GM18517 (cell line): Measurements from ENCODE around the gene VEPH1.
"Not testable (repeated sequence)": the region's sequence is repeated elsewhere in the genome, so short reads cannot be mapped to it uniquely, and the experiment has no call there.

Source experiments
- ATAC-seq: cut with Tn5 transposase; IDR thresholded peaks from one replicate; pipeline ENCODE4 v1.9.1; 2021; ENCODE audit warnings: mild to moderate bottlenecking, moderate library complexity; ENCODE audit not compliant: unreplicated experiment

Gene VEPH1

DNA sequence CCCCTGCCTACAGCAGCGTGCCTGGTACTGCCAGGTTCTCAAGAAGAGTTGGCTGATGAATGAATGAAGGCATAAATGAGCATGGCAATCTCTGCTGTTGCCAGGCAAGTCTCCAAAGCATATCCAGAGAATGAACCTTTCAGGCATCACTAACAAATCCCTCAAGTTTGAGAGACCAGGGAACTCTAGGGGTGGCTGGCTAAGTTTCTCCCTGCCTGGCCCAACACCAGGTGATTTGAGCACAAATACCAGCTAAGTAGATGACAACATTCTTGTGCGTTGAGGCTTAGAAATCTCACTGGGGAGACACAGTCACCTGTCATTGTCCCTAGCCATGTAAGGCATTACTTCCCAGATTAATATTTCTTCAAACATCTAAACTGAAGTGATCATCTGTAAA lies 147.9 kb downstream of the VEPH1 start:
- ATAC-seq: no peak

- no peak for ATAC-seq
Observed at GRCh38 chr3:157354722-157355121, 148.5 kb downstream of the VEPH1 start.

GRCh38 chr3:157354254-157354653 lies 149.0 kb downstream of the VEPH1 start:
- no peak for ATAC-seq

GRCh38 chr3:157353652-157354051 lies 149.6 kb downstream of the VEPH1 start:
- no peak for ATAC-seq

GRCh38 chr3:157351981-157352380 lies 151.2 kb downstream of the VEPH1 start:
- ATAC-seq: no peak

GRCh38 chr3:157350651-157351050 lies 152.6 kb downstream of the VEPH1 start:
- ATAC-seq: not testable (repeated sequence)

DNA sequence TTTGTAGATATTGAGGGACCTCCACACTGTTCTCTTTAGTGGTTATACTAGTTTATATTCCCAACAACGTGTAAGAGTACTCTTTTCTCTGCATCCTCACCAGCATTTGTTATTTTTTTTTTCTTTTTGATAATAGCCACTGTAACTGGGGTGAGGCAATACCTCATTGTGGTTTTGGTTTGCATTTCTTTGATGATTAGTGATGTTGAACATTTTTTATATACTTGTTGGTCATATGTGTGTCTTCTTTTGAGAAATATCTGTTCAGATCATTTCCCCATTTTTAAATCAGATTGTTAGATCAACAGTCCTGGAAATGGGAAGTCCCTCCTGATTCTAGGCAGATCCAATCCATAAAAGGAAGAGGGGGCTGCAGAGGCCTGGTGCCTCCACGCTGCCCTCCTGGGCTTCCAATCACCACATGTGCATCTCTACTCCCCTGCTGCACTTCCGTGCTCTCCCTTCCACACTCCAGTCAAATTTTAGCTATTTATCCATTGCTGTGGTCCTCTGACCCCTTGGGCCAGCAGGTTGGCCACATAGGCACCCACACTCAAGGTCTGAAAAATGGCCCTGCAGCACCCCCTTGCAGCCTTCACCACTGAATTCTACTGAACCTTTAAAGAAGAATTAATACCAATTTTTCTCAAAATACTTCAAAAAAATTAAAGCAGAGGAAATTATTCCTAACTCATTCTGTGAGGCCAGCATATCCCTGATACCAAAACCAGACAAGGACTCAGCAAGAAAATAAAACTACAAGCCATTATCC lies 154.7 kb downstream of the VEPH1 start:
- not testable (repeated sequence) for ATAC-seq

DNA sequence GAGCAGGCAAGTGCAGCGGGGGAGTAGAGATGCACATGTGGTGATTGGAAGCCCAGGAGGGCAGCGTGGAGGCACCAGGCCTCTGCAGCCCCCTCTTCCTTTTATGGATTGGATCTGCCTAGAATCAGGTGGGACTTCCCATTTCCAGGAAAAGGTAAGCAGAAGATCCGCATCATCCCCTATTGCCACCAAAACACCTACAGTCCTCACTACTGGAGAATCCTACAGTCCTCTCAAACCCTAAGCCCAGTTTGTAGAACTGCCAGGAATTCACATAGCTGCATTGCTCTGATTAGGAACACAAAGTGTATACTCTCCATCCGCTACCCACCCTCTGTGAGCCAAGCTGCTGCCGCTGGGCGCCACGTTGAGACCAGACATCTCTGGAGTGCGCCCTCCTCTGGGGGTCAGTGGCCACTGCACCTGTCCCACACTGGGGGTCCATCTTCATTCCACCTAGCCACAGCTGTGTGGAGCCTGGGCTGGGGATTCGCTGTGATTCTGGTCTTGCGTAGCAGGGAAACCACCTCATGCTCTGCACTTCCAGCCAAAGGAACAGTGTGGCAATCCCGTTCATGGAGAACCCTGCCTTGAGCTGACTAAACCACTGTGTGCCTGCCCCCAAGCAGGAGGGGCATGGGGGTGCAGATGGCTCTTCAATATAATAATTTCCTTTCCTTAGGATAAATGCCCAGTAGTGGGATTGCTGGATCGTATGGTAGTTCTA lies 155.5 kb downstream of the VEPH1 start:
- no peak for ATAC-seq

DNA sequence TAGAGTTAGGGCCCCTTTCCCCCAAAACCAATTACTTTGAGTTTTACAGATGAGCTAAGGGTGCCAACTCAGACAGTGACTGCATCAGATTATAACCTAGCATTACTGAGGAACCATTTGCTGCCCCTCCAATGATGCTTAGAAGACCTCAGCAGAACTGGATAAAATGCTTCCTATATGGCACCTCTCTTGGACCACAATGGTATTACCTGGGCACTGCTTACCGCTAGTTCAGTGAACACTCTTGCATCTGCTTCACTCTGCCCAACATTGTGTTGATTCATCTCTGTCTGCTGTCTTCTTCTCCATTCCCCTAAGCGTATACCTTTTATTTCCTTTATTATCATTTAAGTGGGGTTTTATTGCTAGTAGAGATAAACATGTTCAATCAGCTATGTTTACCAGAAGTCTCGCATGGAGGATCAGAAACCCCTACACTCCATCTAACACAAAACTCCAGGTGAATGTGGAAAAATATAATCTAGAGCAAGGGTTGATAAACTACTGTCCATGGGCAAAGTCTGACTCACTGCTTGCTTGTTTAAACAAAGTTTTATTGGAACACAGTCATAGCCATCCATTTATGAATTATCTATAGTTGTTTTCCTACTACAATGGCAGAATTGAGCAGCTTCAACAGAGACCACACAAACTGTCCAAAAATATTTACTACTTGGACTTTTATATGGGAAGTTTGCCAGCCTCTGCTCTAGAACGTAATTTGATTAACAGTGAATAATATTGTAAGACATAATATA lies 166.8 kb downstream of the VEPH1 start:
- no peak for ATAC-seq

GRCh38 chr3:157335233-157336076 lies 167.8 kb downstream of the VEPH1 start:
- ATAC-seq: no peak

DNA sequence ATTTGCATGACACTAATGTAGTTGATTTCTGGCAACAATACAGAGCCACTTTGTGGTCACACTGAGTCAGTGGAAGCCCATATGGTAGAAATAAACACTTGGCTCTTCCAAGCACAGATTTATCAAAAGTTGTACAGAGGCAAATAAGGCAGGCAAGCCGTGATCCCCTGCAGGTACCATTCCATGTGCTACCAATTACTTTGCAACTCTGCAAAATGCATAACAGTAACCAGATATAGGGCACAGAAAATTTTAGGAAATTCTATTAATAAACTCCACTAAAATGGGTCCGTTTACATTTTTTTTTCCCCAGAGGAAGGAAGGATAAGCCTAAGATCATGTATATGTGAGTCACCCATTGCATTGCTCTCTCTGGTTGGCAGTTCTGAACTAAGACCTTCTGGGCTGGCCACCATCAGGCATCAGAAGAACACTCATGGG lies 169.6 kb downstream of the VEPH1 start:
- no peak for ATAC-seq

DNA sequence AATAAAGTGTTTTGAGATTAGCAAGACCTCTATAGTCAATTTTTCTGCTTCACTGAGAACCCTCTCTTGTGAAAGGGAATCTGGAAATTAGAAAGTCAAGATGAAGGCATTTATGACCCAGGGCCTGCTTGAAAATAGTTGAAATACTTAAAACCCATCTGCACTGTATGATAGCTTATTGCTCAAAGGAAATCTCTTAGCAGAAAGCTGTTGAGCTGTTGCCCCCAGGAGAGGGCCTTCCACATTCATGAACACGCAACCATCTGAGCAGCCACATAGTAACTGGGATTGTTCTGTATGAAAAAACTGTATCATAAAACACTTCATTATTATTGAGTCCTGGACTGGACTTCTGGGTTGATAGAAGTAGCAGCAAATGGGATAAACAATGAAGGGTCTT lies 173.0 kb downstream of the VEPH1 start:
- no peak for ATAC-seq

- ATAC-seq: no peak
Observed at GRCh38 chr3:157329551-157329950, 173.7 kb downstream of the VEPH1 start.

GRCh38 chr3:157327837-157328236 lies 175.4 kb downstream of the VEPH1 start:
- ATAC-seq: no peak

DNA sequence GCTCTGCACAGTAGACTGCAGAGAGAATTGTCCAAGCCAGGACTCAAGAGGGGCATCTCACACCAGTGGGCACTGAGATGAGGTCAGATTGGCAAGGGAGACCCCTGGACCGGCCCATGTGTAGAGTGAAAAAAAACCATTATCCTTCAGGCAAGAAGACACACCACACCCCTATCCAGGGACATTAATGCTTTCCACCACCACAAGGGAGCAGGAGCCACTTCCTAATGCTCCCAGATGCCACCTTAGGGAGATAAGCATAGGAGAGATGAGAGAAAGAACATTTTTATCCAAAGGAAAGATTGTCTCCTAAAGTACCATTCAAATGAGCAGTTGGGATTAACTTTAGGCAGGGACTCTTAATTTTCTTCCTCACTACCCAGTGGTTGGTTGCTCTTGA lies 176.2 kb downstream of the VEPH1 start:
- ATAC-seq: no peak

GRCh38 chr3:157324869-157325268 lies 178.3 kb downstream of the VEPH1 start:
- ATAC-seq: not testable (repeated sequence)

DNA sequence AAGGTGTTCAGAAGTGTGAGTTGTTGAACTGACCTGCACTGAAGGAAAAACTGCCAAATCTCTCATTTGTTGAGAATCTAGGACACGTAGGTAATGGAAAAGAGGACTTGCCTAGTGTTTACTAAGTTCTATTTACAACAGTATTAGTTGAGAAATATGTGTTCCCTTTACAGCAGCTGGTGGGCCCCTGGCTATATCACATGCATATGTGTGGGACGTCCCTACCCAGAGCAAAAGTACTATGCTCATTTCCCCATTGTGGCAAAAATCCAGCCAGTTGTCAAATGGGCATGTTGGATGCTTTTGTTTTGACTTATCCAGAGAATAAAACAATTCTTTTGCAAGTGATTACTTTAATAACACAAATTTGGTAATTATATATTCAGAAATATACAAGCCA lies 179.9 kb downstream of the VEPH1 start:
- no peak for ATAC-seq

DNA sequence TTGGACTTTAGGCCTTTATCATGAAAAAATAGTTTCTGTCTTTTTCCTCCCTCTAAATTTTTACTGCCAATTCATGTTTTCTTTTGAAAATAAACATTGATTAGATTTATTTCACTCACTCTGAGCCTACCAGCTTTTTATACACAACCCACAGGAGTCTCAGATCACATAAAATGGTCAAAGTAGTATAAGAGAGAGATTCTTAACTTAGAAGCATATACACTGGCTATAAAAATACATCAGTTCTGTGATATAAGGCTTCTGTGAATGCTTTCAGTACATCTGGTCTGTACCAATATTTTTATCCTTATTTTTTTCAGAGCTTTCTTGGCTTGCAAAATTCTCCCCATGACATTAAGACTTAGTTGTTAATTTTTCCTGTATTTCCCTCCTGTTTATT lies 183.5 kb downstream of the VEPH1 start:
- ATAC-seq: no peak

- ATAC-seq: no peak
Observed at GRCh38 chr3:157318639-157319288, 184.5 kb downstream of the VEPH1 start.

- no peak for ATAC-seq
Observed at GRCh38 chr3:157317895-157318294, 185.3 kb downstream of the VEPH1 start.
